KBM-7 (cell line): ENCODE measurements around the gene HIBADH.

Experiments
- DNase-seq: peaks from one replicate; pipeline ENCODE4 v3.0.0-alpha.2; 2015
- in situ Hi-C: fragments of 300-500 bp; cut with MboI; formaldehyde crosslinking; loops from 2 replicates; pipeline ENCODE4 v1.14.3; 2020; ENCODE audit warnings: low sequenced_read_pairs, low pct_unique_long_range_greater_than_20kb, mixed read lengths

Gene HIBADH

GRCh38 chr7:27576360-27576944 lies 86.2 kb downstream of the HIBADH start:
- peak; percentile 68 for DNase-seq
- in situ Hi-C loops = loop anchor here (25.0 kb wide), 1 partner anchor 339 kb away; the partner anchor contains the start of gene EVX1

GRCh38 chr7:27575613-27576012 lies 87.1 kb downstream of the HIBADH start:
- peak; percentile 47 for DNase-seq
- in situ Hi-C loops = loop anchor here (25.0 kb wide), 1 partner anchor 338 kb away; the partner anchor contains the start of gene EVX1

- in situ Hi-C loops = no loop called here
- DNase-seq = no peak
Measured at GRCh38 chr7:27569106-27569505, 93.6 kb downstream of the HIBADH start.

DNA sequence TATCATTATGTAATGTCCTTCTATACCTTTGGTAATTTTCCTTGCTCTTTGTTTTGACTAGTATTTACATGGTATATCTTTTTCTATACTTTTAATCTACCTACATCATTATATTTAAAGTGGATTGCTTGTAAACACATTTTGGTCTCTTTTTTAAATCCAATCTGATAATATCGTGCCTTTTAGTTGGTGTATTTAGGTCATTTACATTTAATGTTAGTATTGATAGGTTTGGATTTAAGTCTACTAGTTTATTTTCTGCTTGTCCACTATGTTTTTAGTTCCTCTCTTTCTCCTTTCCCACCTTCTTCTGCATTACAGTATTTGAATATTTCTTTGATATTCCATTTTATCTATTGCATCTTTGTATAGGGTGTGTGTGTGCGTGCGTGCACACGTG lies 95.4 kb downstream of the HIBADH start:
- DNase-seq = no peak
- in situ Hi-C loops = no loop called here

GRCh38 chr7:27564881-27565482 lies 97.7 kb downstream of the HIBADH start:
- in situ Hi-C loops = no loop called here
- no peak for DNase-seq

DNA sequence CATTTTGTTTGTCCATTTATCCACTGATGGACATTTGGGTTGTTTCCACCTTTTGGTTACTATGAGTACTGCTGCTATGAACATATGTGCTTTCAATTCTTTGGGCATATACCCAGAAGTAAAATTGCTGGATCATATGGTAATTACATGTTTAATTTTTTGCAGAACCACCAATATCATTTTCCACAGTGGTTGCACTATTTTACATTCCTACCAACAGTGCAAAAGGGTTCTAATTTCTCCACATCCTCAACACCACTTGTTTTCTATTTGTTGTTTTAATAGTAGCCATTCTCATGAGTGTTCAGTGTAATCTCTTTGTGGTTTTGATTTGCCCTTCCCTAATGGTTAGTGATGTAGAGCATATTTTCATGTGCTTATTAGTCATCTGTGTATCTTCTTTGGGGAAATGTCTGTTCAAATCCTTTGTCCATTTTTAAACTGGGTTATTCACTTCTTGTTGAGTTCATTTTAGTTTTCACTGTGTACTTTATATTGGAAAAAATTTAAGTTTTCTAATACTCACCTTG lies 101.9 kb downstream of the HIBADH start:
- no peak for DNase-seq
- in situ Hi-C loops = no loop called here

DNA sequence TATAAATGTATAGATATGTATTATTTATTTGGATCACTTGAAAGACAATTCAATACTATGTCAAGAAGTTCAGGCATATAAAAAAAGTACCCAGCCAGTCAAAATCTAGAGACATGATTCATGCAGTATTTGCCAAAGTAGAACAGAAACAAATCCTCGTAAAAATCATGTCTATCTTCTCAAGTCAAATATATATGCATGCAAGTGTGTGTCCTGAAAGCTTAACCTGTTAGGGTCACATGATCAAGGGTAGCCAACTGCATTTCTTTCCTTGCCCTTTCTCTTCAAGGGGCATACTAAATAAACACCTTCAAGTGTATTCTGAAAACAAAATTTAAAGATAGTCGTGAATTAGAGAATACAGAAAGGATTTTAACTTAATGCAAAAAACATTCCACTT lies 107.0 kb downstream of the HIBADH start:
- DNase-seq = no peak
- in situ Hi-C loops = no loop called here

GRCh38 chr7:27554826-27555225 lies 107.9 kb downstream of the HIBADH start:
- in situ Hi-C loops = no loop called here
- DNase-seq = no peak

DNA sequence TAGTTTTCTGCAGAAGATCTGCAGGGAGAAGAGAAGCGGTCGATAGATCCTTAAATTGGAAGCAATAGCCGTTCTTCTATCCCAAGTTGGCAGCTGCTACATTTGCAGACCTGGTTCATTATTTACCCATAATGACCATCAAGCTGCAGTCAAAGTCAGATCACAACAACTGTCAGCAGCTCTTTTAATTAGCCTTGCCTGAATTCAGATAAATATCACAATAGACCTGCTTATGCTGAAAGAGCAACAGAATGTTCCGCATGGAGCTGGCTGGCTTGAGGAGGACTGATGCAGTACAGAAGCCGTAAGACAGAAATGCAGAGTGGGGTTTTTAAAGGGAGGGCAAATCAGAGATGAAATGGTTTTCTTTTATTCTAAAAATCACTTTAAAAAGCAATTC lies 109.4 kb downstream of the HIBADH start:
- in situ Hi-C loops = no loop called here
- DNase-seq = no peak

DNA sequence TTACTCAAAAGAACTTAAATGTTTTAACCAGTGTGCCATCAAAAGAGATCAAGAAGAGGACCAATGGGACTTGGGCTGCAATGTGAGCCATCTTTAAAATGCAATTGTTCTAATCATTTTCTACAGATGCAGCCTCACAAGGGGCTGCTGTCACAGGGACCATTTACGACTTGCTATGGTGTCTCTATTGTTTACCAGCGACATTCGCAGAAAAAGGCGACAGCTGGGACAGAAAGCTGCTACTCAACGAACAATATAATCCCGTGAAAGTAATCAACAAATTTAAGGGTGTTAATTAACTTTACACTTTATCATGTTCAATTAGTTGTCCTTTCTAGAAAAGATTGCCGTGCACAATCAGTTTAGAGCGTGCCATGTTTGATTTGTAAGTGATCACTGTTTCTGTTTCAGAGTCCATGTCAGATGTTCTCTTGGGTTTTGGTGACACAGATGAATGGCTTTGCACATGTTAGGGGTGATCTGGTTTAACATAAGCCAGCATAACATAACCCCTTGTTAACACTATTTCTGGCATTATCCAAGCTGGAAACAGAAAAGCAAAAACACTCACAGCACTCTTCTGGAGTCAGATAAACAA lies 110.8 kb downstream of the HIBADH start:
- in situ Hi-C loops = no loop called here
- no peak for DNase-seq

GRCh38 chr7:27549606-27550005 lies 113.1 kb downstream of the HIBADH start:
- in situ Hi-C loops = no loop called here
- DNase-seq = no peak

DNA sequence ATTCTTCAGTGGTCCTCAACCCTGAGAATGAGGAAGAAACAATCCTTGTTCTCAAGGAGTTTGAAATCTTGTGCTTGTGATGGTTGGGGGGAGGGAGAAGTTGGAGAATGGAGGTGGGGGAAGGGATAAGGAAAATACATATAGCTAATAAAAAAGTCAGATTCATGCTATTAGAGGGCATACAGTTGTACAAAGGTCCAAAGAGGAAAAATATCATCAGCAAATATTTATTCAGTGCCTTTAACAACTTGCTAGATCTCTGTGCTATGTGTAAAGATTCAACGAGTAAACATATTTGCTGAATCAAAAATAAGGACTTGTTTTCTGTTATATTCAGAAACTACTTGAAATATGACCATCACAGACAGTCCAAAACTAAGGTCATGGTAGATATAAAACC lies 114.4 kb downstream of the HIBADH start:
- in situ Hi-C loops = no loop called here
- no peak for DNase-seq

DNA sequence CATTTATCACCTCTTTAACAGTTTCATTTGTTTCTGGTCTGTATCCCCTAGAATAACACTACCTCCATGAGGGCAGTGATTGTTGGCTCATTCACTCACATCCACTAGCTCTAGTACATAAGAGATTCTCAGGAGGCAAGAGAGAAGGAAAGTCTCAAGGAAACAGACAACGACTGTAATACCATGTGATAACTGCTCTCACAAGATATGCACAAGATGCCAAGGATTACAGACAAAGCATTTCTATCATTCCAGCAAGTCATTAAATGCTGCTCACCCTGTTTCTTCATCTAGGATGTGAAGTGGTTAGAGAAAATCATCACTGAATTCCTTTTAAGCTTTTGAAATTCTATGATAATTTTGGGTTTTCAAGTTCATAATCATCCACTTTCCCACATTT lies 115.3 kb downstream of the HIBADH start:
- in situ Hi-C loops = no loop called here
- DNase-seq = no peak

- in situ Hi-C loops = no loop called here
- no peak for DNase-seq
Measured at GRCh38 chr7:27546610-27547009, 116.1 kb downstream of the HIBADH start.

DNA sequence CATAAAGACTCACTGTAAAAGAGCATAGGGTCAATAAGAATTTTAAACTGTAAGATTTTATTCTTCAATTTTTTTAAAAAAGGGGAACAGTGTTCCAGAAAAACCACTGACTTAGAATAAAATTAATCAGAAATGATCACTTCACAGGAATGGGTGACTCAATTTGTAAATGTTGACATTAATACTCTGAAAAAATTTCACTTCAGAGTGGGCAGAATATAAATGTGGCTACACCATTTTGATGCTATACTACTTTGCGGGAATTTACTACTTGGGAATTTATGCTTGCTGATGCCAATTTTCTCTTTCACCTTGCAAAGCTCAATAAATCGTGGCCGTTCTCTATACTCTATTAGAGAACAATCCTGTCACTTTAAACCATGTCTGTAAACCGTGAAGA lies 126.9 kb downstream of the HIBADH start:
- in situ Hi-C loops = no loop called here
- DNase-seq = no peak

DNA sequence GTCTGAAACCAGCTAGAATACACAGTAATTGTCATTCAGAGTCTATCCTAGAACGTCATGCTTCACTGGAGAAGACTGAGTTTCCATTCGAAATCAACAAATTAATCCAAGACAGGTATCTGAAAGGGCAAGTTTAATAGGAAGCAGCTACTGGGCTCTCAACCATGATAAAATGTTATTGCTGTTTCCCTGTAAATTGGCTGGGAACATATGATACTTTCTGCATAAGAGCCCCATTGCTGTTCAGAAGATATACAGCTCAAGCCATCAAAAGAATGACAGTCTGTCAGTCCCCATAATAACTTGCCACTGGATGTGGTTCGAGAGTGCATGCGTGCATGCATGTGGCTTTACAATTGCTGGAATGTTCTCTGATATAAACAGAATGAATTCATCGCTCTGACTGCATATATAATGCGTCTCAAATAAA lies 129.0 kb downstream of the HIBADH start:
- no peak for DNase-seq
- in situ Hi-C loops = no loop called here

- in situ Hi-C loops = no loop called here
- no peak for DNase-seq
Measured at GRCh38 chr7:27532314-27532713, 130.4 kb downstream of the HIBADH start.

DNA sequence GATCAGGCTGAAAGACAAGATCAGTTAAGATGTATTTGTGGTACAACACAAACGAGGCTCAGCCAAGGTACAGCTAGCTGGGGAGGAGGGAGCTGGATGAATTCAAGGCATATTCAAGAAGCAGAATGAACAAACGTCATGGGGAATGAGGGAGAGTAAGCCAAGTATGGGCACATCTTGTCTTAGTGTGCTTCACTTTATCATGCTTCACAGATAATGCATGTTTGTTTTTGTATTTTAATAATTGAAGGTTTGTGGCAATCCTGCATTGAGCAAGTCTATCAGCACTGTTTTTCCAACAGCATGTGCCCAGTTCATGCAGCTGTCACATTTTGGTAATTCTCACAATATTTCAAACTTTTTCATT lies 135.4 kb downstream of the HIBADH start:
- in situ Hi-C loops = no loop called here

DNA sequence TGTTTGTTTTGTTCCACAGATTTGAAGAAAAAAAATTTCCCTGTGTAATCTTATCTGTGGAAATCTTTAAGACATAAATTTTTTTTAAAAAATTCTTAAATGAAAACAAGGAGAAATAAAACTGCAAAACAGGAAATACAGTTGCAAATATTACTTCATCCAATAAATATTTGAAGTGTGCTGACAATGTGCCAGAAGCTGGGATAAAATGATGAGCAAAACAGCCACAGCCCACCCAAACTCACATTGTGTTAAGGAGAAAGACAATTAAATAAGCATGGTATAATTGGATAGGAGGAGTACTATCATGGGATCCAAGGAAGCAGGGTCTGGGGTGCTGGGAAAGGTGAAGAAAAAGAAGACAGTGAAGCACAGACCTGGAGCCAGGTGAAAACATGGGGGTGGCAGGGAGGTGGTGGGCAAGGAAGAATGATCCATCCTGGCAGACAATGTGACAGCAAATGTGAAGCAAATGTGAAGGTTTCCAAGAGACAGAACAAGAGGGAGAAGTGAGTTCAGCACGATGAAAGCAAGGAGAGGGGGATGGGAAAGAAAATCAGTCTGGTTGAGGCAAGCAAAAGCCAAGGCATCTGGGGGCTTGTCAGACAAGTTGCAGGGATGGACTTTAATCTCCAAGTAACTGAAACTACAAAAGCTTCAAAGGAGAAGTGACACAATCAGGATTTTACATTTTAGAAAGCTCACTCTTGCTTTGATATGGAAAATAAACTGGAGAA lies 135.9 kb downstream of the HIBADH start:
- in situ Hi-C loops = no loop called here
- no peak for DNase-seq

More for the DNA sequence above, 135.4 kb downstream of the HIBADH start:
- no peak for DNase-seq

GRCh38 chr7:27526131-27526530 lies 136.6 kb downstream of the HIBADH start:
- DNase-seq = no peak
- in situ Hi-C loops = no loop called here
